ENCODE data around the gene THBS2.
"Not testable (repeated sequence)": the region's sequence is repeated elsewhere in the genome, so short reads cannot be mapped to it uniquely, and the experiment has no call there.

The THBS2 gene

DNA sequence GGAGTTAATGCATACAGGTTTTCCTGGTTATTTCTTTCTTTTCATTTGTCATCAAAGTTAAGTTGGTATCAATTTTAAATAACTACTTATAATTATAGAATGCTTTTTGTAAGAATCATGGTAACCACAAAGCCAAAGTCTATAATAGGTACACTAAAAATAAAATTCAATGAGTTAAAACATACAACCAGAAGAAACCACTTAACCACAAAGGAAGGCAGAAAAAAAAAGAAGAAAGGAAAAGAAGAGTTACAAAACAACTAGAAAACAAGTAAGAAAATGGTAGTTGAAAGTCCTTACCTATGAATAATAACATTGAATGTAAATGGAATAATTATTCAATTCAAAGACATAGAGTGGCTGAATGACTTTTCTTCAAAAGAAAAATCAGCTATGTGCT lies 45.6 kb downstream of the THBS2 start:
- DNase-seq (ENCODE audit: low spot score): no peak

DNA sequence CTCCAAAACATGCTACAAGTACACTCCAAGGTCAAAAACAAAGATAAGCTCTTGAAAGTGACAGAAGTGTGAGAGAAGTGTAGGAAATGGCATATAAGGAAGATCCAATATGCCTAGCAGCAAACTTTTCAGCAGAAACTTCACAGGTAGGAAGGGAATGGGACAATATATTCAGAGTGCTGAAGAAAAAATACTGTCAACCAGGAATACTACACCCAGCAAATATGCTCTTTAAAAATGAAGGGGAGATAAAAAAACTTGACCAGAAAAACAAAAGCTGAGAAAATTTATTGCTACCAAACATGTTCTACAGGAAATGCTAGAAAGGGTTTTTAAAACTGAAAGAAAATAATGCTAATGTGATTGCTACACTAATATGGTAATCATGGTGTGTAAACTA lies 46.2 kb downstream of the THBS2 start:
- no peak for DNase-seq (ENCODE audit: low spot score)

DNA sequence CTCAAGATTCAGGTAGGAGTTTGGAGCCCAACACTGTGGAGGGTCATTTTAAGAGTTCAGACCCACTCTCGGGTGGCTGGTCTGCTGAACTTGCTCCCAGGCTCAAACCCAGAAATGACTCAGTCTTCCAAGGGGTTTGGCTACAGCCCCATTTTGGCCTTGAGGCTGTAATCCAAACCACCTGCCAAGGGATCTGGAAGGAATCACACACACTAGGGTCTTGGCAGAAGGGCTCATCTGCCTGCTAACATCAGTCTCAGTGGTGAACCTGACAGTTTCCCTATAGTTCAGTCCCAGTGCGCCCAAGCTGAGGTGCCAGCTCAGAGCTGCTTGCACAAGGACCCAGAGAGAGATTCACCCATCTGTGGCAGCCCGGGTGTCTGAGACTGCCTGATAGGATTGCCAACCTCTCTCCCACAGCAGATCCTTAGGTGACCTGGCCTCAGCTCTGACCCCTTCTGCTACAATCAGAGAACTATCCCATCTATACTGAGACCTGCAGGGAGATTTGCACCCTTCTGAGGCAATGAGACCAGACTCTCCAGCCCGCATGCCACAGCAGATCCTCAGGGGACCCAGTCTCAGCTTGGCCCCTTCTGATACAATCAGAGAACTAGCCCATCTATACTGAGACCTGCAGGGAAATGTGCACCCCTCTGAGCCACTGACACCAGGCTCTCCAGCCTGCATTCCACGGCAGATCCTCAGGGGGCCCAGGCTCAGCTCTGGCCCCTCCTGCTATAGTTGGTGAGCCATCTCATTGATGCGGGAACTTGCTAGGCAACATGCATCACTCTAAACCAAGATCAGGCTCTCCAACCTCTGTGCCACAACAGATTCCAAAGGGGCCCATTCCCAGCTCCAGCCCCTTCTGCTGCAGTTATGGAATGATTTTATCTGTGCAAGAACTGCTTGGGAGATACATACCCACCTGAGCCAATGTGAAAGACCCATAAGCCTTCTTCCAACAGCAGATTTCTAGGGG lies 48.2 kb downstream of the THBS2 start:
- DNase-seq (ENCODE audit: low spot score): no peak

DNA sequence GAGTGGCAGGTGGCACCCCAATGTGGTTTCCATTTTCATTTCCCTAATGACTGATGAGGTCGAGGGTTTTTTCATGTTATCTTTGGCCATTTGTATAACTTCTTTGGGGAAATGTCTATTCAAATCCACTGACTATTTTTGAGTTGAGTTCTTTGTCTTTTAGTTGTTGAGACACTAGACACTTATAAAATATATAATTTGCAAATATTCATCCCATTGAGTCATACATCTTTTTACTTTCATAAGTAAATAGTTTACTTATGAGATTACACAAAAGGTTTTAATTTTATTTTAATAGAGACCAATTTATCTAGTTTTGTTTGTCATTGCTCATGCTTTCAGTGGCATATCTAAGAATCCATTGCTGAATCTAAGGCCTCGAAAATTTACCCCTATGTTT lies 49.5 kb downstream of the THBS2 start:
- no peak for DNase-seq (ENCODE audit: low spot score)

DNA sequence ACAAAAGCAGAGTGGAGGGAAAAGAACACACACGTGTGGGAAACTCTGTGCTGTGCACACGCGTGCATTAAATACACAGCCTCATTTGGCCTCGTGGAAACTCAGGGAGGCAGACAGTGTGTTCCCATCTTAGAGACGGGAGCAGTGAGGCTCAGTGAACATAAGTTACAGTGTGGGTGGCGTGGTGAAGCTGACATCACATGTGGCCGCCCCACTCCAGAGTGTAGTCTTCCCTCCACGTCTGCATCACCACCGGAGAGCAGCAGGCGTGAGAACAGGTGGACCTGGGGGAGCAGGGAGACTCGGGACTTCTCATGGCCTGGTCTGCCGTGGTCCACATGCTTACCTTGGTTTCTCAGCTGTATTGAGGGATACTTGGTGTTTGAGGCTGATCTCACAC lies 51.7 kb downstream of the THBS2 start:
- DNase-seq (ENCODE audit: low spot score): no peak

DNA sequence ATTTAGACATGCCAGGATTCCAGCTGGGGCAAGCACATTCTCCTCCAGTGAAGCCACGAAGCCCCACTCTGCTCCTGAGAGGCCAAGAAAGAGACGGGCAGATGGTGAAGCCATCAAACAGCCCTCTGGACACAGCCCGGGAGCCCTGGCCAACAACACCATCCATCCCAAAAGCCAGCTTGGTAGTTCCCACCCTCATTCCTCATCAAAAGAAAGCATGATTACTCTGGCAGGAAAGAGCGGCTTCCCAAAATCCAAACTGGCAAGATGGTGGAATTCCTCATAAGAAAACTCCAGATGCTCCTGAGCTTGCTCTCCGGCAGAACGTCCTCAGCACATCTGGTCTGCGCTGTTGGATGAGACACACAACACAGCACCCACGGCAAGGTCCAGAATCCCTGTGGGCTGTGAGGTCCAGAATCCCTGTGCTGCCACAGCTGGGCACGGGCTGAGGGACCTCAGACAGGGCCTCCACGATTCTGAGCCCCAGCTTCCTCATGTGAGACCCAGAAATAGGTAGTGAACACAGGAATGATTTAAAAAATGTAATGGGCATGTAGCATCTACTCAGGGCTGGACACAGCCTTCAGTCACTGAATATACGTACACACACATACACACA lies 52.6 kb downstream of the THBS2 start:
- DNase-seq (ENCODE audit: low spot score): no peak

DNA sequence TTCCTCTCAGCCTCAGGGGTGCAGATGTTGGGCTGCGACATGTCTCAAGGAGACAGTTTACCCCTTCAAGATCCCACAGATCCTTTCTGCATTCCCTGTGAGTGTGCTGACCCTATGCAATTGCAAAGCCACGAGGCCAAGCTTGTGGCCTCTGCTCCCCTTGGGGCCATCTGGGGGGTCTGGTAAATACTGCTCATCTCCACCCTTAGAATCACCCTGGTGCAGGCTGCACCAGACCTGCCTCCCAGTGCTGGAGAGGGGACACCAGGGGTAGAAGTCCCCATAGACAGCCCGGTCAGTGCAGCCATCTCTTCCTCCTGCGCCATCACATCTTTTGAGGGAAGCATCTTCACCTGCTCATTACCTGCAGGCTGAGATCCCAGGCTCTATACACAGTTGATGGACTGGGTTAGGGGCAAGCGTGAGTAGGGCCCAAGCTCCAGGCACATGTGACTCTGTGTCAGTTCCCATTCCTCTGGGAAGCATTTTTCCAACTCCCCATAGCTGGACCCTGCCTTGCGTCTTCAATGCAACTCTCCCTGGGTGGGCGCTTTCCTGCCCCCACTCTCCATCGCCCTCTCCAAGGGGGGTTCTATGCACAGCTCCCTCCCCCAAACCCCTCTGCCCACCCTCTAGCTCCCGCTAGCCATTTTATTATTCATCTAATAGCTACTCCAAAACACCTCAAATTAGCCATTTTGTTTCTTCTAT lies 53.9 kb downstream of the THBS2 start:
- no peak for DNase-seq (ENCODE audit: low spot score)

DNA sequence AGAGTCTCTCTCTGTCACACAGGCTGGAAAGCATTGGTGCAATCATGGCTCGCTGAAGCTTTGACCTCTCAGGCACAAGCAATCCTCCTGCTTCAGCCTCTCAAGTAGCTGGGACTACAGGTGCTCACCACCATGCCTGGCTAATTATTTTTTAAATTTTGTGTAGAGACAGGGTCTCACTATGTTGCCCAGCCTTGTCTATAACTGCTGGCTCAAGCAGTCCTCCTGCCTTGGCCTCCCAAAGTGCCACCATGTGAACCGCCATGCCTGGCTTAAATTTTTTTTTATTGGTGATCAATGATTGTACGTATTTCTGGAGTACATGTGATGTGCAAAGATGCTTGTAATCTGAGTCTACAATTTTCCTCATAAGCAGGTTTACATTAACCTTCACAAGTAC lies 54.8 kb downstream of the THBS2 start:
- no peak for DNase-seq (ENCODE audit: low spot score)

DNA sequence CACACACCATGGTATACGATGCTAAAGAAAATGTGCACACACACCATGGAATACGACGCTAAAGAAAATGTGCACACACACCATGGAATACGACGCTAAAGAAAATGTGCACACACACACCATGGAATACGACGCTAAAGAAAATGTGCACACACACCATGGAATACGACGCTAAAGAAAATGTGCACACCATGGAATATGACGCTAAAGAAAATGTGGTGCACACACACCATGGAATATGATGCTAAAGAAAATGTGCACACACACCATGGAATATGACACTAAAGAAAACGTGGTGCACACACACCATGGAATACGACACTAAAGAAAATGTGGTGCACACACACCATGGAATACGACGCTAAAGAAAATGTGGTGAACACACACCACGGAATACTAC lies 55.7 kb downstream of the THBS2 start:
- not testable (repeated sequence) for DNase-seq (ENCODE audit: low spot score)

DNA sequence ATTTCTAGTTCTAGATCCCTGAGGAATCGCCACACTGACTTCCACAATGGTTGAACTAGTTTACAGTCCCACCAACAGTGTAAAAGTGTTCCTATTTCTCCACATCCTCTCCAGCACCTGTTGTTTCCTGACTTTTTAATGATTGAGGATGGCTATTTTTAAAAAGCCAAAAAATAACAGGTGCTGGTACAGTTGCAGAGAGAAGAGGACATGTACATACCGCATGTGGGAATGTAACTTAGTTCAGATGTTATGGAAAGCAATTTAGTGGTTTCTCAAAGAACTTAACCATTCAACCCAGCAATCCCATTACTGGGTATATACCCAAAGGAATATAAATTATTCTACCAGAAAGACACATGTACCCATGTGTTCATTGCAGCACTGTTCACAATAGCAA lies 57.4 kb downstream of the THBS2 start:
- DNase-seq (ENCODE audit: low spot score): not testable (repeated sequence)

DNA sequence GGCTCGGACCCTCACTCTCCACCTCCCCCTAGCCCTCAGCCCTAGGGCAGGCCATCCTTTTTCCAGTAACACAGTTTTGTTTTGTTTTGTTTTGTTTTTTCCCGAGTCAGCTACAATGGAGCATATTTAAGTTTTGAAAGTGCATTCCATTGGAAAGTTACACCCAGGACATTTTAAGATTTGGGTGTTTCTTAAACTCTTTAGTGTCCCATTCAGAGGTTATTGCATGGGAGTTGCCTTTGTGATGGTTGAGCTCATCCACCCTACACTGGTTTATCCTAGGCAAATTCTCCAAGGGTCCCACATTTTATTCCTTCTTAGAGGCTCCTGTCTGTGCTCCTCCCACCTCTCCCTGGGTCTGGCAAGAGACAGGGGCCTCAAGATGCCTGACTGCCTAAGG lies 58.9 kb downstream of the THBS2 start:
- DNase-seq (ENCODE audit: low spot score): no peak

DNA sequence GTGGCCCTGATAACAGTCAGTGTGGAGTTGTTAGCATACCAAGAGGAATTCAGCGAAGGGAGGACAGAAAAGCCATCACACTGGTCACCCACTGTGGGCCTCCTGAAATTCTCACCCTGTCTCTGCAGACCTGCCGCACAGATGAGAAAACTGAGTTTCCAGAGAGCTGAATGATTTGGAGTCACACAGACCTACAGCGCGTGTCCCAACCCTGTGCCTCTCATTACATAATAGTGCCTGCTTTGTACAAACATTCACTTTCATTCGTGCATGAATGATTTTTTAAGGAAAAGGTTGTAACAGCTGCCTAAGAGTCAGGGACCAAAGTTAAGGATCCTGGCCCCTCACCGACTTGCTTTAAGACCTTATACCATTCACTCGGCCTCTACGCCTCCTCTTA lies 62.7 kb downstream of the THBS2 start:
- DNase-seq (ENCODE audit: low spot score): no peak

DNA sequence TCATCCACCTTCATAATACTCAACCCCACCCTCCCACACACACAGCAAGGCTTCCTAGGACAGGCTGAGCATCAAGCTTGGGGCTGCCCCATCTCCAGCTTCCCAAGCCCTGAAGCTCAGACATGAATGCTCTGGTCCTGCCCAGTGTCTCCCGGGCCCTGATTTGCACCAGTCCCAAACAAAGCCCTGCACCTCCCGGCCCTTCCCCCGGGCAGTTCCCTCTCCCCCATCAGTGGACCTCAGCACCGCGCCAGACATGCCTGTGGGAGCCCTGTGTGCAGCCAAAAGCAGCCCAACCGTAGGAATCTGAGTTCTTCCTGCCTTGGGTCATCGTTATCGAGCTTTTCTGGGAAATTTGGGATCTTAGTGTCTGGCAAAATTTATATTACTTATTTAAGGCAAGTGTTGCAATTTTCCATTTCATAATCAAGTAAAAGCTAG lies 63.5 kb downstream of the THBS2 start:
- DNase-seq (ENCODE audit: low spot score): no peak

DNA sequence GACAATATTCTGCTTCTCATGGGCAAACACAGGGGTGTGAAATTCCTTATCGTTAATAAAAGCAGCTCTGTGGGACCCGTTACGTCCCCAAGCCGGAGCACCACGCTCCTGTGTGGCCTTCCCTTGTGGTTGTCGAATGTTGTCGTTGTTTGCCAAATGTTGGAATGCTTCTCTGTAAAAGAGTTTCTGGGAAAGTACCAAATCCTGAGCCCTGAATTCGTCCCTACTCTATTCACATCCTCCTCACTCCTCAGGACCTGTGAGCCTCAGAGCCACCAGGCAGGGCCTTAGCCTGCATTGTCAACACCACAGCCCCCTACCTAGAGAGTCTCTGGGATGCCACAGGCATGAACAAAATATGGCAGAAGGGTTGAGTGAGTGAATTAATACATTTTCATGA lies 64.0 kb downstream of the THBS2 start:
- DNase-seq (ENCODE audit: low spot score): no peak

DNA sequence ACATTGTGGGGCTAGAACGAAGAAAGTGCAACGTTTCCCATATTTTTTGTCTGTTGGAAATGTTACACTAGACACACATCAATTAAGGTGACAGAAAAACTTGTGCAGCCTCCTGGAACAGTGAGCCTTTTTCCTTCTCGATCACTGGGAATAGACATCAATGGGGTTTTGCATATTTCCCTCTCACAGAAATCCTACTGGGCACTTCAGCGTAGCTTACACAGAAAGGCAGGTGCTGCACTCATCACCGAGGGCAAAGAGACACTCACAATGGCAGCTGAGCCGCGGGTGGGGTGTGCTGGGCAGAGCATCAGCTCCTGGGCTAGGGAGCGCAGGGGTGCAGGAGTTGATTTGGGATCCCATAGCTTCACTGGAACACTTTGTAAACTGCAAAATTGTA lies 64.5 kb downstream of the THBS2 start:
- DNase-seq (ENCODE audit: low spot score): no peak

DNA sequence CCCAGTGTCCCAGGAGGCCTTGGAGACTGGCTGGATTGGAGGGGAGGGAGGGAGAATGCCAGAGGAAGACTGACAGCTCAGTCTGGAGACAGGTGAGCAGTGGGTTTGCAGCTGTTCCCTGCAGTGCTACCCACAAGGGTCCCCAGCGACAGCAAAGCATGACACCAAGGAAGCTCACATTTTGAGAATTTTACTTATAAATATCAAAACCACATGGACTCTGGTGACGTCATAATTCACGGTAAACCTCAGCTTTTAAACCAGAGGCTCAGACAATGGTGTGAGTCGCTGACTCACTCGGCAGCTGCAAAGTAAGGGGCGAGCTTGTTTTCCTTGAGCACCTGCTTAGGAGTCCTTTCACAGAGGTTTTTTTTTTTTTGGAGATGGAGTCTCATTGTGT lies 65.2 kb downstream of the THBS2 start:
- peak; percentile 18 for DNase-seq (ENCODE audit: low spot score)

DNA sequence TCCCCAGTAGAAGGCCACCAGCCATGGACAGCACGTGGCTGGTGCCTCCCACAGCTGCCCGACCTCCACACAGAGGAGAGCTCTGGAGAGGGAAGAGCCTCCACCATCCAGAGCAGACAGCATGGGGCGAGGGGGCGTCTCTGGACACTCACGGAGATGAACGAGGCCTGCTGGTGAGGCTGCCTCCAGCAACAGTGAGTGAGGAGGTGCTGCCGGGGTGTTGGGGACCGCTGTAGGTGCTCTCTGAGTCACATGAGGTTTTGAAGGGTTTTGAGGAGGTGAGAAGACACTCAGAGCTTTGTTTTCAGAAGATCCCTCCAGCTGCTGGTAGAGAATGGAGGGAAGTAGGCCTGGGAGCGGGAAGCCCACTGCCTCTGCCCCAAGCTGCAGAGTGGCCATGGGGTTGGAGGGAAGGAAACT lies 65.6 kb downstream of the THBS2 start:
- no peak for DNase-seq (ENCODE audit: low spot score)

DNA sequence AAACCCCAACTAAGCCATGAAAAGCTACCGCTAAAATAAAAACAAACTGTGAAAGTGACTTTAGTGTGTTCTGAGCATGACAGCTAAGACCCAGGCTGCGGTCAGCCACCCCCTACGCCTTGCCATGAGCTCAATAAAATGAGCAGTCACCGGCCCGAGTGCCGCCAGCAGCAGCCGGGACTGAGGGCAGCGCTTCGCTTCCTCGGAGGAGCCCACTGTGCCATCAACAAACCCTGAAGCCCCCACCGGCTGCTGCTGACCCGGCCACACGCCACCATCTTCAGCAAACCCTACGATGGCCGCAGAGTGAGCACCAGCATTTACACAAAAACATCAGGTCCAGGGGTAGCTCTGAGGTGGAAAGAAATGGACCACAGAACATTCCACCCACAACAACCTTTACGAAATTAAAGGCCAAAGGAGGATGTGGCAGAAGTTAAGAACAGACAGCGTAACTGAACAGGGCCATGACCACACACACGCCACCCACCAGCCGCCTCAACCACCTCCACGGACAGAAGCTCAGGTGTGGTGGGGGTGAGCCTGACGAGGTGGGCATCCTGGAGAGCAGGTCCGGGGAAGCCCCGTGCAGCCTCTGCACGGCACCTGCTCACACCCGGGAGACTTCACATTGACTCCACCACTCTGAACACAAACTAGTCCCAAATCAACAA lies 67.0 kb downstream of the THBS2 start:
- no peak for DNase-seq (ENCODE audit: low spot score)

DNA sequence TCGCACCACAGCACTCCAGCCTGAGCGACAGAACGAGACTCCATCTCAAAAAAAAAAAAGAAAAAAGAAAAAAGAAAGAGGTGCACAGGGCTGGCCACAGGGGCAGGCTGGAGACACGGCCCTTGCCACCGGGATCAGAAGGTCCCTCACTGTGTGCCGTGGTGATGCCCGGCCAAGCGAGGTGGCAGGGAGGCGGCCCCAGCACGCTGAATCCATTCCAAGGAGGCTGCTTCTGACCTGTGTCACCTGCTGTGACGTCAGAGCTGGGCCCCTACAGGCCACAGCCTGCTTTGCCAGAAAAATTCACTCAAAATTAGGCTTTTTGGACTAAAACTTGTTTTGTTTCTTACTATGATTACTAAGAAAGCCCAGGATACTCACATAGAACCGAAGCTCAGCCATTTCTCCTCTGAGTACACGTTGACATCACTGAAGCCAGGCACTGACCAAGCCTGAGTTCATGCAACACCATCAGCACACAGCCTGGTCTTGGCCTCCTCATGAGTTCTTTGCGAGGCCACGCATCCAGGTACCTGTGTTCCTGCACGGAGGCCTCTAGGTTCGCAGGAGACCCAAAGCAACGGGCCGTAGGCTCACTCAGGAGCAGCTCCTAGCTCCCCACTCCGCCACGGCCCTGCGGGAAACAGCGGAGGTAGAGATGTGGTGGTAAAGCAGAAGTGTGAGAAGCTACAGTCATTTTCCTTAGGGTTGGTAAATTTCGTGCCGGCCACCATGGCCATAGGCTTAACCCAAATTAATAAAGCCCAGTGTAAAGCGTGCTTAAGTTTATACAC lies 67.8 kb downstream of the THBS2 start:
- DNase-seq (ENCODE audit: low spot score): no peak

DNA sequence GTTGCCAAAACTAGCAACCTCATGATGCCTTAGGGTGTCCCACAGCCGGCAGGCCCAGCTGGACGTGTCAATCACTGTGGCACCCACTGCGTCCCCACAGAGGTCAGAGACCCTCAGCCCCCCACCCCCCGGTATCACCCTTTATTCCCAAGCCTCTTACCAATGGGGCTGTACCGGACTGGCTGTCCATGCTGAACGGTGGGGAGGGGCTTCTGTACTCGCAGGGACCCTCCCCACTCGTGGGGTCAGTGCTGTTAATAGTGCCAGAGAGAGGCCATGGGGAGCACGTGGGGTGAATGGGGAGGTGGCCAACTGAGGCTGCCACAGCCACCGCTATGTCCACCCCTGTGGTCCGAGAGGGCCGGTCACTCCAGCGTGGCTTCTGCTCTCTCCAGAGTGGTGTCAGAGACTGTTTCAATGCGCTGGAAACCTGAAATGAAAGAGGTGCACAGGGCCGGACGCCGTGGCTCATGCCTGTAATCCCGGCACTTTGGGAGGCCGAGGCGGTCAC lies 68.6 kb downstream of the THBS2 start:
- no peak for DNase-seq (ENCODE audit: low spot score)

DNA sequence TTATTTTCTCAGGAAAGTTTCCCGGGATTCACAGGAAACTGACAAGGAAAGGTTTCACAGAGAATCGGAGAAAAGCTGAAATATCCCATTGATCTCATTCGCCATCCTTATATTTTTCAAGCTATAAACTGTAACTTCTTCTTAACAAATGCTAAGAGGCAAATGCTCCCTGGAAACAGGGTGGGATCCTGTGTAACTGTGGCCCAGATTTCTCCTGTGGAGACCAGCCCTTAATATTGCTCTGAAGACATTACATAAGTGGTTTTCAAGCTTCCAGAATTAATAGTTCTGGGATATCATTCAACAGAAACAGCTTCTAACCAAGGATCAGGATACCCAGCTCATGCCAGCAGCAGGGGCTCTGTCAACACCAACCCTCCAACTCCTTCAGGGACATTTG lies 69.2 kb downstream of the THBS2 start:
- DNase-seq (ENCODE audit: low spot score): no peak

Measured in activated CD4-positive, alpha-beta T cell treated with anti-CD3 and anti-CD28 coated beads, Interleukin-2, Interleukin-4, amounts not matched to agents 100 ng/mL and 50 ng/mL, durations not matched to agents 16 hours and 8 hours (primary cell).